Ecto neural progenitor cell (in vitro differentiated cells): Measurements from ENCODE around the gene RNF44.

Source experiments
- DNase-seq: peaks from one replicate; pipeline ENCODE4 v3.0.0-alpha.2; 2018; ENCODE audit warnings: low spot score

RNF44 gene

GRCh38 chr5:176535101-176535663 is 2.0 kb downstream of the RNF44 start:
- DNase-seq, result no peak

GRCh38 chr5:176534640-176535039 is 2.6 kb downstream of the RNF44 start:
- no peak for DNase-seq

- DNase-seq, result no peak
Observed at GRCh38 chr5:176533894-176534611, 3.1 kb downstream of the RNF44 start.

- DNase-seq, result no peak
Observed at GRCh38 chr5:176533390-176533789, 3.8 kb downstream of the RNF44 start.

GRCh38 chr5:176532795-176533194 is 4.4 kb downstream of the RNF44 start:
- no peak for DNase-seq

- no peak for DNase-seq
Observed at GRCh38 chr5:176531902-176532493, 5.2 kb downstream of the RNF44 start.

GRCh38 chr5:176530983-176531901 is 6.0 kb downstream of the RNF44 start:
- no peak for DNase-seq

GRCh38 chr5:176530393-176530982 is 6.7 kb downstream of the RNF44 start:
- no peak for DNase-seq

GRCh38 chr5:176529741-176530141 is 7.5 kb downstream of the RNF44 start:
- no peak for DNase-seq

GRCh38 chr5:176529116-176529740 is 8.0 kb downstream of the RNF44 start:
- DNase-seq, result no peak

- no peak for DNase-seq
Observed at GRCh38 chr5:176528761-176529115, 8.5 kb downstream of the RNF44 start.

GRCh38 chr5:176528301-176528700 is 8.9 kb downstream of the RNF44 start:
- no peak for DNase-seq

GRCh38 chr5:176527246-176528222 is 9.7 kb downstream of the RNF44 start:
- no peak for DNase-seq

GRCh38 chr5:176526462-176526861 is 10.7 kb downstream of the RNF44 start:
- no peak for DNase-seq

GRCh38 chr5:176525677-176526076 is 11.5 kb downstream of the RNF44 start:
- no peak for DNase-seq

- DNase-seq, result no peak
Observed at GRCh38 chr5:176524987-176525386, 12.2 kb downstream of the RNF44 start.

GRCh38 chr5:176524138-176524537 is 13.1 kb downstream of the RNF44 start:
- no peak for DNase-seq

GRCh38 chr5:176521699-176522263 is 15.4 kb downstream of the RNF44 start:
- DNase-seq, result no peak

GRCh38 chr5:176521286-176521685 is 15.9 kb downstream of the RNF44 start:
- no peak for DNase-seq
